Left lung (tissue), 10 donors: ENCODE data around the gene GPAM. TPM values are rescaled to one million over a fixed set of nuclear protein-coding genes. Genes with fewer than 3 reads are reported as not detected.

Source experiments
- ATAC-seq: fragments of 200-7000 bp; cut with Tn5 transposase; one replicate; pipeline ENCODE4 v1.9.1; 2020; ENCODE audit warnings: moderate library complexity
- DNase-seq, 4 donors: peaks; one replicate each; pipeline ENCODE4 v3.0.0-alpha.2; 2013 to 2020
- H3K27ac ChIP-seq, 2 donors: fragments of 200-600 bp; sonication (generic) in 1 of 2; one replicate each; pipeline versions ENCODE4 v1.5.0 to v1.8.0; 2020 to 2021
- H3K27me3 ChIP-seq, 2 donors: fragments of 200-600 bp; sonication (generic) in 1 of 2; one replicate each; pipeline versions ENCODE4 v1.5.0 to v1.8.0; 2020 to 2021
- H3K36me3 ChIP-seq, 2 donors: fragments of 200-600 bp; sonication (generic) in 1 of 2; one replicate each; pipeline versions ENCODE4 v1.5.0 to v1.8.0; 2020 to 2021
- H3K4me1 ChIP-seq, 2 donors: fragments of 200-600 bp; one replicate each; pipeline ENCODE4 v1.8.0; 2021
- H3K4me3 ChIP-seq, 2 donors: fragments of 200-600 bp; sonication (generic) in 1 of 2; one replicate each; pipeline versions ENCODE4 v1.5.0 to v1.8.0; 2020 to 2021; ENCODE audit warnings: mild to moderate bottlenecking in 1 of 2
- H3K9me3 ChIP-seq, 2 donors: fragments of 200-600 bp; sonication (generic) in 1 of 2; one replicate each; pipeline versions ENCODE4 v1.5.0 to v1.8.0; 2020 to 2021
- intact Hi-C, 2 donors: fragments of 100-400 bp; cut with DNase I; formaldehyde crosslinking; loops; one replicate each; pipeline versions ENCODE4 v1.11.2 to v1.14.2; 2022
- polyA plus RNA-seq, 6 donors: library from polyadenylated mRNA; unstranded; fragments of 120-200 nt; gene quantifications; one replicate each; pipeline ENCODE4 v1.2.1, GENCODE V29; 2013; ENCODE audit not compliant: insufficient read length in 6 of 6
- total RNA-seq, 2 donors: library from RNA; stranded (reverse); fragmentation: NEBNext Ultra II Directional; extraction: Animal tissue kit (Norgen Biotek cat#: 25700); gene quantifications; one replicate each; pipeline ENCODE4 v1.2.1, GENCODE V29; 2021
- TF ChIP-seq, protein P1 (sequence below), 2 donors: fragments of 200-600 bp; sonication (generic) in 1 of 2; IDR thresholded peaks; one replicate each; pipeline versions ENCODE4 v1.5.0 to v1.8.0; 2021; ENCODE audit warnings: antibody characterized with exemption in 2 of 2
- donor health status: DM: no; HTN: yes; CAD: no.
- donor health status: DM: no; HTN: no; CAD: no.

The GPAM gene
- total and polyA plus RNA-seq, 8 donors: 11.2 to 19.0 (median 17.0) TPM

DNA sequence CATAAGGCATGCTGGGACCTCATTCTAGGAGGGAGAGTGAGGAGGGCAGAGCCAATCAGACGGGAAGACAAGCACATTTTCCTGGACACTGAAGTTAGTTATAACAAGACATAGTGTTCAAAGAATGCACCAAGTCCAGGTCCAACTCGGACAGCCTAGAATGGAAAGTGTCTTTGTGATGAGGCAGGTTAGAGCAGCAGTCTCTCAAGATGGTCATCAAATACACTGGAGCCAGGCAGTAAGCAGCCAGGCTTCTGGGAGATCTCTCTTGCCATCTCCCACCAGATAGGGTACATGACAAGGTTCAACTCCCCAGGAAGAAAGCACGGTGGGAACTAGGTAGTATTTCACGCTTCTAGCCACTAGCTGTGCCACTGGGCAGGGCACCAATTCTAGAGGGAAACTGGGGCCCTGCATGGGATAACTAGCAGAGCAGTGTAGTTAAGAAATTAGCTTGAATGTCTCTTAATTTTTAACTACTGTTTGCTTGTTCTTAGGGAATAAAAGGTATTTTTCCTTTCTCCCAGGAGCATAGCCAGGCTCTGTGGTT, 7.6 kb upstream of the GPAM start:
- Histone ChIP-seq H3K27ac (no peak overlapping the region), H3K27me3 (no peaks in the 10 kb centered on the region), H3K4me3 (no peak overlapping the region), H3K36me3 (no peaks in the 10 kb centered on the region), H3K4me1 (no peaks in the 10 kb centered on the region), H3K9me3 (no peaks in the 10 kb centered on the region)
- TF ChIP-seq, protein P1, sequence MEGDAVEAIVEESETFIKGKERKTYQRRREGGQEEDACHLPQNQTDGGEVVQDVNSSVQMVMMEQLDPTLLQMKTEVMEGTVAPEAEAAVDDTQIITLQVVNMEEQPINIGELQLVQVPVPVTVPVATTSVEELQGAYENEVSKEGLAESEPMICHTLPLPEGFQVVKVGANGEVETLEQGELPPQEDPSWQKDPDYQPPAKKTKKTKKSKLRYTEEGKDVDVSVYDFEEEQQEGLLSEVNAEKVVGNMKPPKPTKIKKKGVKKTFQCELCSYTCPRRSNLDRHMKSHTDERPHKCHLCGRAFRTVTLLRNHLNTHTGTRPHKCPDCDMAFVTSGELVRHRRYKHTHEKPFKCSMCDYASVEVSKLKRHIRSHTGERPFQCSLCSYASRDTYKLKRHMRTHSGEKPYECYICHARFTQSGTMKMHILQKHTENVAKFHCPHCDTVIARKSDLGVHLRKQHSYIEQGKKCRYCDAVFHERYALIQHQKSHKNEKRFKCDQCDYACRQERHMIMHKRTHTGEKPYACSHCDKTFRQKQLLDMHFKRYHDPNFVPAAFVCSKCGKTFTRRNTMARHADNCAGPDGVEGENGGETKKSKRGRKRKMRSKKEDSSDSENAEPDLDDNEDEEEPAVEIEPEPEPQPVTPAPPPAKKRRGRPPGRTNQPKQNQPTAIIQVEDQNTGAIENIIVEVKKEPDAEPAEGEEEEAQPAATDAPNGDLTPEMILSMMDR (IDR thresholded peaks at IDR 0.05): no peak
- intact Hi-C loops: no loop called here
- ATAC-seq (no peak), DNase-seq (no peak)

DNA sequence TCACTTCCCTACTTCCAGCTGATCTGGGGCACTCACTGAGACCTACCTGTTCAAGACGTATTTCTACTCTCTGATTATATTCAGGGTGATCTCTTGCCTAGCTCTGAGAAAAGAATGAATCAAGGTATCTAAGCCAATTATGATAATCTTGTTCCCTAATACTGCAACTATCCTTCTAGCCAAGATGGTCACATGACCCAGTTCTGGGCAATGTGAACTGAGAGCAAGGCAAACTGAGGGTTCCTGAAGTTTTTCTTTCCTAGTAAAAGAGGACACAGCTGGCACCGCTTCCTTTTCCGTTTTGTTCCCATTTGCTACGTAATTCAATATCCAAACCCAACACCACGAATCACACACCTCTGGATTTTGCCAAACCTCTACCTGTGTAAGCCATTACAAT, 5.9 kb upstream of the GPAM start:
- Histone ChIP-seq H3K36me3 (no peaks in the 10 kb centered on the region), H3K4me3 (no peak overlapping the region), H3K27ac (no peak overlapping the region), H3K9me3 (no peaks in the 10 kb centered on the region), H3K27me3 (no peaks in the 10 kb centered on the region), H3K4me1 (peaks cover 0 to 1% of the 10 kb centered on the region in 2 donors)
- intact Hi-C loops: no loop called here
- ATAC-seq (no peak), DNase-seq (no peak)
- TF ChIP-seq, protein P1 (IDR thresholded peaks at IDR 0.05): no peak

DNA sequence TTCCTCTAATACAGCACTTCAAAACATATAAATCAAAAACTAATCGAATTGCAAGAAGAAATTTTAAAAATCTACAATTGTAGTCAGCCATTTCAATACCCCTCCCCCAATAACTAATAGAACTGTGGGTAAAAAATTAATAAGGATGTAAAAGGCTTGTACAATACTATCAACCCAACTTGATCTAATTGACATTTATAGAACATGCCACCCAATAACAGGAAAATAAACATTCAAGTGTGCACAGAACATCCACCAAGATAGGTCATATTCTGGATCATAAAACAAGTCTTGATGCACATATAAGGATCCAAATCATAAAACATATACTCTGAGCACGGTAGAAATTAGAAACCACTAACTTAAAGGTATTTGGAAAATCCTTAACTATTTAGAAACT, 4.0 kb upstream of the GPAM start:
- intact Hi-C loops: no loop called here
- H3K4me1 ChIP-seq: peaks cover 6 to 14% of the 10 kb centered on the region in 2 donors
- ATAC-seq (no peak), DNase-seq (no peak)
- TF ChIP-seq, protein P1 (IDR thresholded peaks at IDR 0.05): no peak
- no peak overlapping the region for H3K27ac ChIP-seq
- H3K27me3 ChIP-seq: no peaks in the 10 kb centered on the region
- H3K9me3 ChIP-seq: no peaks in the 10 kb centered on the region
- H3K4me3 ChIP-seq: no peak overlapping the region
- H3K36me3 ChIP-seq: no peaks in the 10 kb centered on the region

DNA sequence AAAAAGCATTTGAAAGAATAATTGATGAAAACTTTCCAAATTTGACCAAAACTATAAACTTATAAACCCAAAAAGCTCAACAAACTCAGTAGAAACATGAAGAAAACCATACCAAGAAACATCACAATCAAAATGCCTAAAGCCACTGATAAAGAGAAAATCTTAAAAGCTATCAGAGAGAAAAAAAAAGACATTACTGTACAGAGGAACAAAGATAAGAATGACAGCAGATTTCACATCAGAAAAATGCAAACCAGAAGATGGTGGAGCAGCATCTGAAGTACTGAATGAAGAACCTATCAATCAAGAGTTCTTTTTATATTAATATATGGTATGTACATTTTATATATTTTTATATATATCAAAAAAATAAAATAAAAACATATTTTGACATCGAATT, 2.4 kb upstream of the GPAM start:
- H3K27ac ChIP-seq: no peak overlapping the region
- no peaks in the 10 kb centered on the region for H3K9me3 ChIP-seq
- TF ChIP-seq, protein P1 (IDR thresholded peaks at IDR 0.05): no peak
- no peak for DNase-seq
- H3K36me3 ChIP-seq: no peaks in the 10 kb centered on the region
- peaks cover 8 to 17% of the 10 kb centered on the region in 2 donors for H3K4me1 ChIP-seq
- ATAC-seq: no peak
- H3K4me3 ChIP-seq: no peak overlapping the region
- intact Hi-C loops: no loop called here
- no peaks in the 10 kb centered on the region for H3K27me3 ChIP-seq

DNA sequence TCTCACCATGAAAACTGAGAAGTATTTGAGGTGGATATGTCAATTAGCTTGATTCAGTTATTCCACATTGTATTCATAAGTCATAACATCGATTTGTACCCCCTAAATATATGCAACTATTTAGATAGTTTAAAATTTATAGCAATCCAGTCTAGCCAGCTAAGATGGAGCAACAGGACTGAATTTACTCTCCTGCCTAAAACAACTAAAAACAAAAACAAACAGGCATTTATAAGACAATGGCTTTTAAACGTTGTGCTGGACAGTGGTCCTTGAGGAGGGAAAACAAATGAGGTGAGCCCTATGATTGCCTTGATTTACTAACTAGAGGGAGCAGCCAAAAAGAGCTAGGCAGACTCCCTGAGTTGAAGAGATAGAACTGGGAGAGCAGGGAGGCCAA, 814 bp upstream of the GPAM start:
- ATAC-seq (no peak), DNase-seq (peak in 1 of 4 donors; percentile 1)
- Histone ChIP-seq H3K36me3 (peaks cover 0 to 12% of the 10 kb centered on the region in 2 donors), H3K4me3 (peak overlapping the region; percentile 69 to 85), H3K4me1 (peaks cover 8 to 17% of the 10 kb centered on the region in 2 donors), H3K9me3 (no peaks in the 10 kb centered on the region), H3K27me3 (no peaks in the 10 kb centered on the region), H3K27ac (peak overlapping the region; percentile 65 to 68)
- intact Hi-C loops: no loop called here
- TF ChIP-seq, protein P1 (IDR thresholded peaks at IDR 0.05): no peak
